HepG2 (cell line): ENCODE data around the gene CSF3R. TPM values are rescaled to one million over a fixed set of nuclear protein-coding genes. Genes with fewer than 3 reads are reported as not detected.

Experiments
- ARNTL ChIP-seq: sonication (generic); formaldehyde crosslinking; IDR thresholded peaks from 2 replicates; pipeline ENCODE4 v1.4.0; 2020; ENCODE audit warnings: mild to moderate bottlenecking, missing genetic modification reagents
- ATF7-NPFF ChIP-seq: sonication (generic); formaldehyde crosslinking; IDR thresholded peaks from 2 replicates; pipeline ENCODE4 v1.8.1; 2023; ENCODE audit warnings: mild to moderate bottlenecking, low read depth, missing genetic modification reagents, moderate library complexity
- CHD4 ChIP-seq: fragments of 200-600 bp; sonication (generic); IDR thresholded peaks from 2 replicates; pipeline ENCODE4 v1.7.0; 2017; ENCODE audit warnings: mild to moderate bottlenecking, low read length, borderline replicate concordance
- DNMT3B ChIP-seq: conservative IDR thresholded peaks from 2 replicates; pipeline ENCODE4 v1.6.1; 2016; ENCODE audit warnings: missing biosample characterization, control low read depth
- DPF2 ChIP-seq: sonication (generic); formaldehyde crosslinking; IDR thresholded peaks from 2 replicates; pipeline ENCODE4 v1.4.0; 2020; ENCODE audit warnings: mild to moderate bottlenecking, low read depth, missing genetic modification reagents, borderline replicate concordance
- HDAC2 ChIP-seq: sonication (generic); formaldehyde crosslinking; IDR thresholded peaks from 2 replicates; pipeline ENCODE4 v1.4.0; 2020; ENCODE audit warnings: missing genetic modification reagents
- HNF1B ChIP-seq: sonication (generic); formaldehyde crosslinking; IDR thresholded peaks from 2 replicates; pipeline ENCODE4 v1.5.1; 2020; ENCODE audit warnings: mild to moderate bottlenecking, moderate library complexity, missing genetic modification reagents
- HNRNPL ChIP-seq: fragments of 200-400 bp; formaldehyde crosslinking; IDR thresholded peaks from 2 replicates; pipeline ENCODE4 v1.6.1; 2017; ENCODE audit warnings: mild to moderate bottlenecking, low read depth, low read length
- KLF12 ChIP-seq: sonication (generic); formaldehyde crosslinking; IDR thresholded peaks from 2 replicates; pipeline ENCODE4 v1.4.0; 2020; ENCODE audit warnings: missing genetic modification reagents, borderline replicate concordance
- NCOA5 ChIP-seq: sonication (generic); formaldehyde crosslinking; IDR thresholded peaks from 2 replicates; pipeline ENCODE4 v1.4.0; 2020; ENCODE audit warnings: missing genetic modification reagents
- NFIC ChIP-seq: IDR thresholded peaks from 2 replicates; pipeline ENCODE4 v1.6.1; 2012; ENCODE audit warnings: mild to moderate bottlenecking, low read length, inconsistent platforms
- SAP130 ChIP-seq: IDR thresholded peaks from 2 replicates; pipeline ENCODE4 v1.6.1; 2016; ENCODE audit warnings: low read depth
- THAP11 ChIP-seq: IDR thresholded peaks from 2 replicates; pipeline ENCODE4 v1.6.1; 2016; ENCODE audit warnings: missing biosample characterization, missing genetic modification reagents
- TP53 ChIP-seq: sonication (generic); formaldehyde crosslinking; conservative IDR thresholded peaks from 2 replicates; pipeline ENCODE4 v1.4.0; 2020; ENCODE audit warnings: missing genetic modification reagents
- ZBTB37 ChIP-seq: sonication (generic); formaldehyde crosslinking; IDR thresholded peaks from 2 replicates; pipeline ENCODE4 v1.4.0; 2020; ENCODE audit warnings: mild to moderate bottlenecking, missing genetic modification reagents
- ZFAT ChIP-seq: sonication (generic); formaldehyde crosslinking; conservative IDR thresholded peaks from 2 replicates; pipeline ENCODE4 v1.8.1; 2023; ENCODE audit warnings: missing genetic modification reagents, inconsistent platforms
- ZNF34 ChIP-seq: sonication (generic); formaldehyde crosslinking; IDR thresholded peaks from 2 replicates; pipeline ENCODE4 v1.4.0; 2020; ENCODE audit warnings: mild to moderate bottlenecking, missing genetic modification reagents, borderline replicate concordance
- ZNF598 ChIP-seq: sonication (generic); formaldehyde crosslinking; IDR thresholded peaks from 2 replicates; pipeline ENCODE4 v1.5.1; 2020; ENCODE audit warnings: mild to moderate bottlenecking, missing genetic modification reagents, borderline replicate concordance
- ZNF746 ChIP-seq: sonication (generic); formaldehyde crosslinking; IDR thresholded peaks from 2 replicates; pipeline ENCODE4 v1.8.0; 2022; ENCODE audit warnings: mild to moderate bottlenecking, missing genetic modification reagents
- ZNF782 ChIP-seq: sonication (generic); formaldehyde crosslinking; IDR thresholded peaks from 2 replicates; pipeline ENCODE4 v1.4.0; 2020; ENCODE audit warnings: missing genetic modification reagents, mild to moderate bottlenecking, borderline replicate concordance
- ZNF792 ChIP-seq: IDR thresholded peaks from 2 replicates; pipeline ENCODE4 v1.6.1; 2016
- ZNF878 ChIP-seq: sonication (generic); formaldehyde crosslinking; IDR thresholded peaks from 2 replicates; pipeline ENCODE4 v1.8.1; 2023; ENCODE audit warnings: mild to moderate bottlenecking, missing genetic modification reagents, moderate library complexity
- polyA plus RNA-seq, 8 experiments: library from polyadenylated mRNA; depleted of rRNA in 3 of 8; stranded (reverse) in 7 of 8; unstranded in 1 of 8; fragments of >200 nt; fragmentation: Illumina TruSeq in 4 of 8; extraction: Trizol in 4 of 8; gene quantifications; 2 replicates each; pipeline versions ENCODE4 v1.2.1 to v1.2.3, GENCODE V29; 2011 to 2016; ENCODE audit warnings: low read depth in 4 of 8, missing spikeins in 1 of 8, mixed read lengths in 1 of 8; ENCODE audit not compliant: insufficient read depth in 1 of 8
- total RNA-seq, 5 experiments: library from RNA; depleted of rRNA; stranded (reverse); fragments of >200 nt; fragmentation: Illumina TruSeq; extraction: Trizol; gene quantifications; 2 replicates each; pipeline ENCODE4 v1.2.3, GENCODE V29; 2016; ENCODE audit warnings: low read depth in 1 of 5
- TF ChIP-seq, protein P1 (sequence below): sonication (generic); formaldehyde crosslinking; IDR thresholded peaks from 2 replicates; pipeline ENCODE4 v1.4.0; 2020; ENCODE audit warnings: mild to moderate bottlenecking, missing genetic modification reagents, borderline replicate concordance
- TF ChIP-seq, protein P2 (sequence below): sonication (generic); formaldehyde crosslinking; IDR thresholded peaks from 2 replicates; pipeline ENCODE4 v1.9.0; 2021; ENCODE audit warnings: missing genetic modification reagents, borderline replicate concordance

Gene CSF3R
- total and polyA plus RNA-seq, 2 of the 13 experiments (the other 11 are each of a cell fraction or from before 2014, with no cell fraction given): 11.9 to 28.8 TPM

DNA sequence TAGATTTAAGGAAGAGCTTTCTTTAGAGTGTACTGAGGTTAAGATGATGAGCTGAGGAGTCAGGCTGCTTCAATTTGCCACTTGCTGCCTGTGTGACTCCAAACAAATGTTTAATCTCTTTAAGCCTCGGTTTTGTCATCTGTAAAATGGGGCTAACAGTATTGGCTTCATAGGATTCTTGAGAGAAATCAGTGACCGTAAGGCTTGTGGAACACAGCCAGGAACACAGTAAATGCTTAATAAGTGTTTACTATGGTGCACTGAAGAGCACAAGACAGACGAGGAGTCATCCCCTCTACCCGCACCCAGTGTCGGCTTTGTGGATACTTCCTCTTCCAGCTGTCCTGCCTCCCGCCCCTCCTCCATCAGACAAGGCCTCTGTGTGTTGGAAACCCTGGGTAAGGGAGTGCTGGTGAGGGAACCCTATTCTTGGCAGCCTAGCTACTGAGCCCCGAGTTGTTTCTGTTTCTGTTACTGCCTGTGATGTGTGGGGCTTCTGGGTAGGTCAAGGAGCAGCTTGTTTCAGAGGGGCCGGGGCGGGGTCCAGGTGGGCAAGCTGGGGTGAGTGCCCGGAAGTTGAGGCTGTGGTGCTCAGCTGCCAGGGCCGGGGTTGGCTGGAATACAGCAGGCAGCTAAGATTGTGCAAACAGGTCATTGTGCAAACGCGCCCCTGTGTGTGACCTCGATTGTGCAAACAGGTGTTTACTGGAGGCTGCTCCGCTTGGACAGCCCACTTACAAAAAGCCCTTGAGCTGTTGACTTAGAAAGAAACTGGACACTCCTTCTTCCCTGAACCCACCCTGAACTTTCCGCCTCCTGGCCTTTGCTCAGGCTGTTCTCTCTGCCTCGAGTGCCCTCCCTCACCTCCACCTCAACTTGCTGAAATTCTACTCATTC lies 4.0 kb upstream of the CSF3R start (continued):
- TF ChIP-seq SAP130 (CRISPR knock-in tag): peak; percentile 90
- TF ChIP-seq NCOA5 (CRISPR knock-in tag): no peak
- no peak for TF ChIP-seq ZNF598 (CRISPR knock-in tag)
- peak; percentile 80; the same call in 1 of the 2 replicates for TF ChIP-seq ATF7-NPFF (CRISPR knock-in tag)
- TF ChIP-seq HNF1B (CRISPR knock-in tag): peak; percentile 52; the same call in 1 of the 2 replicates
- TF ChIP-seq ZBTB37 (CRISPR knock-in tag): no peak; the same call in 1 of the 2 replicates
- peak; percentile 78 for TF ChIP-seq HNRNPL
- TF ChIP-seq ZNF746 (CRISPR knock-in tag): peak; percentile 95
- peak; percentile 90; the same call in 1 of the 2 replicates for TF ChIP-seq TP53 (CRISPR knock-in tag)
- peak; percentile 82; the same call in 1 of the 2 replicates for TF ChIP-seq ZNF782 (CRISPR knock-in tag)
- peak; percentile 97 for TF ChIP-seq DPF2 (CRISPR knock-in tag)
- TF ChIP-seq ARNTL (CRISPR knock-in tag): peak; percentile 89
- TF ChIP-seq DNMT3B (CRISPR knock-in tag): 0 out of 2 replicates have a peak, but pooled peaks have one; percentile 23
- TF ChIP-seq ZNF34 (CRISPR knock-in tag): peak; percentile 56; the same call in 1 of the 2 replicates
- TF ChIP-seq NFIC: peak; percentile 88
- peak; percentile 95 for TF ChIP-seq HDAC2 (CRISPR knock-in tag)
- peak; percentile 93 for TF ChIP-seq ZNF792 (CRISPR knock-in tag)
- peak; percentile 95; the same call in 1 of the 2 replicates for TF ChIP-seq KLF12
- TF ChIP-seq, protein P1, sequence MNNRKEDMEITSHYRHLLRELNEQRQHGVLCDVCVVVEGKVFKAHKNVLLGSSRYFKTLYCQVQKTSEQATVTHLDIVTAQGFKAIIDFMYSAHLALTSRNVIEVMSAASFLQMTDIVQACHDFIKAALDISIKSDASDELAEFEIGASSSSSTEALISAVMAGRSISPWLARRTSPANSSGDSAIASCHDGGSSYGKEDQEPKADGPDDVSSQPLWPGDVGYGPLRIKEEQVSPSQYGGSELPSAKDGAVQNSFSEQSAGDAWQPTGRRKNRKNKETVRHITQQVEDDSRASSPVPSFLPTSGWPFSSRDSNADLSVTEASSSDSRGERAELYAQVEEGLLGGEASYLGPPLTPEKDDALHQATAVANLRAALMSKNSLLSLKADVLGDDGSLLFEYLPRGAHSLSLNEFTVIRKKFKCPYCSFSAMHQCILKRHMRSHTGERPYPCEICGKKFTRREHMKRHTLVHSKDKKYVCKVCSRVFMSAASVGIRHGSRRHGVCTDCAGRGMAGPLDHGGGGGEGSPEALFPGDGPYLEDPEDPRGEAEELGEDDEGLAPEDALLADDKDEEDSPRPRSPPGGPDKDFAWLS (CRISPR knock-in tag): 0 out of 2 replicates have a peak, but pooled peaks have one; percentile 31
- peak; percentile 95 for TF ChIP-seq ZNF878
- TF ChIP-seq, protein P2, sequence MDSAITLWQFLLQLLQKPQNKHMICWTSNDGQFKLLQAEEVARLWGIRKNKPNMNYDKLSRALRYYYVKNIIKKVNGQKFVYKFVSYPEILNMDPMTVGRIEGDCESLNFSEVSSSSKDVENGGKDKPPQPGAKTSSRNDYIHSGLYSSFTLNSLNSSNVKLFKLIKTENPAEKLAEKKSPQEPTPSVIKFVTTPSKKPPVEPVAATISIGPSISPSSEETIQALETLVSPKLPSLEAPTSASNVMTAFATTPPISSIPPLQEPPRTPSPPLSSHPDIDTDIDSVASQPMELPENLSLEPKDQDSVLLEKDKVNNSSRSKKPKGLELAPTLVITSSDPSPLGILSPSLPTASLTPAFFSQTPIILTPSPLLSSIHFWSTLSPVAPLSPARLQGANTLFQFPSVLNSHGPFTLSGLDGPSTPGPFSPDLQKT (CRISPR knock-in tag): 0 out of 2 replicates have a peak, but pooled peaks have one; percentile 60
- TF ChIP-seq THAP11 (CRISPR knock-in tag): peak; percentile 85
- no peak; the same call in 1 of the 2 replicates for TF ChIP-seq ZFAT (CRISPR knock-in tag)
- peak; percentile 100 for TF ChIP-seq CHD4
